ENCODE results near the gene FBXO17. TPM values are rescaled to one million over a fixed set of nuclear protein-coding genes. Genes with fewer than 3 reads are reported as not detected.

FBXO17 gene
- polyA plus RNA-seq, 2 of the 4 experiments (the other 2 are of a cell fraction) = 68.1 to 112 TPM

DNA sequence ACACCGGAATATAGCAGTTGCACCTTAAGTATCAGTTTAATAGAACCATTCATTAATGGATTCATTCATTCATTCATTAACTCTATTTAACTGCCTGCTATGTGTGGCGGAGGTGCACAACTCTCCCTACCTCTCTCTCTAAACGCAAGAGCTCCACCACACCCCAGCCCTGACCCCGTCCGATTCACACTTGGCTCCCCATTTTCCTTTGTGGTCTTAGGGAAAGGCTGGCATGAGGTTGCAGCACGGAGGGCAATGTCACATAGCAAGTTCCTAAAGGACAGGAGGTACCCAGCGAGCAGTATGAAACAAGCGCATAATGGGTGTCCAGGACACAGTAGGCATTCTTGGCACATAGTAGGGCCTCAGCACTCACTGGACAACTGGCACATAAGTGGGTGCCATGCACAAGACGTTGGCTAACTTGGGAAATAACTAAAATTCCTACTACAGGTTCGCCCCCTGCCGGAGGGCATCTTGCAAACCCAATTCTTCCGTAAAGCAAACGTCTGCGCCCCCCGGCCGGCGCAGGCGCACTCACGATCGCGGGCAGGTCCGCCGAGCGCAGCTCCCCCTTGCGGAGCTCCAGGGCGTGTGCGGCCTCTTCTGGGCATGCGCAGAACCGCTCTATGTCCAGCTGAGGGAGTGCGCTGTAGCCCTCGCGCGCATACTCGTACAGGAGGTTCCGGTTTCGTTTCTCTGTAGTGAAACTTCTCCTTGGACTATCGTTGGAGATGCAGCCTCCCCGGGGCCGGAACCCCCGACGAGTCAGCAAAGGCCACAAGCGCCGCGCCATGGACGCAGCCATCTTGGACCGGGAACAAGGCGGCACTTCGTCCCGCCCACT, 45.4 kb downstream of the FBXO17 start, which contains the start of gene SARS2:
Gene SARS2 (minus strand): TSS at position 835 of the 847 bp plus-strand sequence. CDS start 27 bp downstream, at position 808.
- DNase-seq (ENCODE audit: low read depth in 1 of 2, low spot score in 1 of 2) (peak; percentile 98 to 99), FAIRE-seq (no peak), ATAC-seq (peak; percentile 65 to 69)
- H3K9me3 ChIP-seq = no peaks in the 10 kb centered on the region
- WGBS (ENCODE audit: missing lambda C conversion rate) = 3% methylated on average over 49 of the region's 49 CpGs
- ChIA-PET POLR2A (interaction anchor here (0.6 to 3.0 kb wide), 58 partner anchors 9 to 572 kb away, joined by 3 to 30 read pairs (median 4); partner anchors contain the start of genes ACTN4, CCER2, ECH1 and EIF3K), CTCF (interaction anchor here (0.5 to 12.2 kb wide), 136 partner anchors 9 to 1548 kb away, joined by 3 to 245 read pairs (median 4); partner anchors contain the start of genes ACP7, CAPN12, CCER2 and ECH1)
- H3K27ac ChIP-seq = peak within 1 kb of the TSS; percentile 87
- peak within 1 kb of the TSS; percentile 86 for H3K4me2 ChIP-seq
- H3K4me3 ChIP-seq = peak within 1 kb of the TSS; percentile 66
- H3K4me1 ChIP-seq = peaks cover 19% of the 10 kb centered on the region
- peak; percentile 55; the same call in 1 of the 2 replicates for TF ChIP-seq TP53 (CRISPR knock-in tag; IDR thresholded peaks at IDR 0.05)
- 0 out of 2 replicates have a peak, but pooled peaks have one; percentile 49 for TF ChIP-seq ESRRA (IDR thresholded peaks at IDR 0.05; ENCODE audit: borderline replicate concordance, low read length)
- peak; percentile 56; the same call in 1 of the 2 replicates for TF ChIP-seq POLR2AphosphoS2 (conservative IDR thresholded peaks at IDR 0.05; ENCODE audit: low read length)
- peak; percentile 93 for TF ChIP-seq PHF8 (IDR thresholded peaks at IDR 0.05; ENCODE audit: borderline replicate concordance, low read depth)
- no peak for TF ChIP-seq FOSB (CRISPR knock-in tag; IDR thresholded peaks at IDR 0.05)
- TF ChIP-seq, protein P1, sequence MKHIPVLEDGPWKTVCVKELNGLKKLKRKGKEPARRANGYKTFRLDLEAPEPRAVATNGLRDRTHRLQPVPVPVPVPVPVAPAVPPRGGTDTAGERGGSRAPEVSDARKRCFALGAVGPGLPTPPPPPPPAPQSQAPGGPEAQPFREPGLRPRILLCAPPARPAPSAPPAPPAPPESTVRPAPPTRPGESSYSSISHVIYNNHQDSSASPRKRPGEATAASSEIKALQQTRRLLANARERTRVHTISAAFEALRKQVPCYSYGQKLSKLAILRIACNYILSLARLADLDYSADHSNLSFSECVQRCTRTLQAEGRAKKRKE (CRISPR knock-in tag; IDR thresholded peaks at IDR 0.05; ENCODE audit: low read depth) = no peak
- TF ChIP-seq MAFK (IDR thresholded peaks at IDR 0.05; ENCODE audit: partially characterized antibody) = peak; percentile 53
- TF ChIP-seq E2F6 (IDR thresholded peaks at IDR 0.05; ENCODE audit: borderline replicate concordance, low read depth) = peak; percentile 67; the same call in 1 of the 2 replicates
- TF ChIP-seq GATA3 (IDR thresholded peaks at IDR 0.05; ENCODE audit: borderline replicate concordance) = peak; percentile 22; the same call in 1 of the 2 replicates
- TF ChIP-seq SREBF2 (IDR thresholded peaks at IDR 0.05) = peak; percentile 13; the same call in 1 of the 2 replicates
- peak; percentile 99 for TF ChIP-seq SMC3 (IDR thresholded peaks at IDR 0.05)
- TF ChIP-seq JUN (IDR thresholded peaks at IDR 0.05) = peak; percentile 20 to 89; a peak in 3 of 5 replicates
- no peak for TF ChIP-seq HES2 (IDR thresholded peaks at IDR 0.05)
- TF ChIP-seq KDM5A (IDR thresholded peaks at IDR 0.05) = peak; percentile 83
- peak; percentile 24; the same call in 1 of the 2 replicates for TF ChIP-seq REST (IDR thresholded peaks at IDR 0.05)
- TF ChIP-seq JUNB (IDR thresholded peaks at IDR 0.05) = no peak
- peak; percentile 67; the same call in 1 of the 2 replicates for TF ChIP-seq CHD4 (IDR thresholded peaks at IDR 0.05; ENCODE audit: borderline replicate concordance)
- TF ChIP-seq POLR2A (IDR thresholded peaks at IDR 0.05; ENCODE audit: low read length) = no peak
- TF ChIP-seq TFCP2L1 (CRISPR knock-in tag; IDR thresholded peaks at IDR 0.05) = 0 out of 2 replicates have a peak, but pooled peaks have one; percentile 69
- TF ChIP-seq HOXB5 (CRISPR knock-in tag; IDR thresholded peaks at IDR 0.05) = peak; percentile 54; the same call in 1 of the 2 replicates
- TF ChIP-seq BHLHE40 (IDR thresholded peaks at IDR 0.05; ENCODE audit: low read depth, low read length) = 0 out of 2 replicates have a peak, but pooled peaks have one; percentile 33
- TF ChIP-seq, protein P2, sequence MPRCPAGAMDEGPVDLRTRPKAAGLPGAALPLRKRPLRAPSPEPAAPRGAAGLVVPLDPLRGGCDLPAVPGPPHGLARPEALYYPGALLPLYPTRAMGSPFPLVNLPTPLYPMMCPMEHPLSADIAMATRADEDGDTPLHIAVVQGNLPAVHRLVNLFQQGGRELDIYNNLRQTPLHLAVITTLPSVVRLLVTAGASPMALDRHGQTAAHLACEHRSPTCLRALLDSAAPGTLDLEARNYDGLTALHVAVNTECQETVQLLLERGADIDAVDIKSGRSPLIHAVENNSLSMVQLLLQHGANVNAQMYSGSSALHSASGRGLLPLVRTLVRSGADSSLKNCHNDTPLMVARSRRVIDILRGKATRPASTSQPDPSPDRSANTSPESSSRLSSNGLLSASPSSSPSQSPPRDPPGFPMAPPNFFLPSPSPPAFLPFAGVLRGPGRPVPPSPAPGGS (IDR thresholded peaks at IDR 0.05) = 0 out of 3 replicates have a peak, but pooled peaks have one; percentile 63
- TF ChIP-seq CTCF (IDR thresholded peaks at IDR 0.05) = peak; percentile 100
- TF ChIP-seq, protein P3, sequence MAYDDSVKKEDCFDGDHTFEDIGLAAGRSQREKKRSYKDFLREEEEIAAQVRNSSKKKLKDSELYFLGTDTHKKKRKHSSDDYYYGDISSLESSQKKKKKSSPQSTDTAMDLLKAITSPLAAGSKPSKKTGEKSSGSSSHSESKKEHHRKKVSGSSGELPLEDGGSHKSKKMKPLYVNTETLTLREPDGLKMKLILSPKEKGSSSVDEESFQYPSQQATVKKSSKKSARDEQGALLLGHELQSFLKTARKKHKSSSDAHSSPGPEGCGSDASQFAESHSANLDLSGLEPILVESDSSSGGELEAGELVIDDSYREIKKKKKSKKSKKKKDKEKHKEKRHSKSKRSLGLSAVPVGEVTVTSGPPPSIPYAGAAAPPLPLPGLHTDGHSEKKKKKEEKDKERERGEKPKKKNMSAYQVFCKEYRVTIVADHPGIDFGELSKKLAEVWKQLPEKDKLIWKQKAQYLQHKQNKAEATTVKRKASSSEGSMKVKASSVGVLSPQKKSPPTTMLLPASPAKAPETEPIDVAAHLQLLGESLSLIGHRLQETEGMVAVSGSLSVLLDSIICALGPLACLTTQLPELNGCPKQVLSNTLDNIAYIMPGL (CRISPR knock-in tag; IDR thresholded peaks at IDR 0.05; ENCODE audit: borderline replicate concordance) = no peak; the same call in 1 of the 2 replicates
- TF ChIP-seq RAD21 (conservative IDR thresholded peaks at IDR 0.05 in 1 of 2, IDR thresholded peaks at IDR 0.05 in 1 of 2) = peak; percentile 88 to 98
- no peak for TF ChIP-seq EHMT2 (IDR thresholded peaks at IDR 0.05; ENCODE audit: low read depth)
- no peak for TF ChIP-seq NFE2L2 (conservative IDR thresholded peaks at IDR 0.05; ENCODE audit: low read length)
- no peak for TF ChIP-seq ZC3H11A (IDR thresholded peaks at IDR 0.05)
